Fibroblast of lung (primary cell): ENCODE data around the gene ITPR2. TPM values are rescaled to one million over a fixed set of nuclear protein-coding genes. Genes with fewer than 3 reads are reported as not detected.
A peak's percentile ranks its signal among the peaks of the same experiment; 100 is the strongest.

Experiments
- DNase-seq, 2 donors: peaks; one replicate each; pipeline versions ENCODE4 v3.0.0 to v3.0.0-alpha.2; 2010; ENCODE audit warnings: low read depth in 2 of 2
- H2AFZ ChIP-seq: 2 replicates; pipeline ENCODE4 v1.5.1; 2012; ENCODE audit warnings: low read length, control low read depth, inconsistent platforms
- H3K27ac ChIP-seq: 2 replicates; pipeline ENCODE4 v1.5.1; 2011; ENCODE audit warnings: low read length, control low read depth; ENCODE audit not compliant: insufficient read depth
- H3K27me3 ChIP-seq: 2 replicates; pipeline ENCODE4 v1.5.1; 2011; ENCODE audit warnings: mild to moderate bottlenecking, low read length; ENCODE audit not compliant: control insufficient read depth, insufficient read depth
- H3K36me3 ChIP-seq: 2 replicates; pipeline ENCODE4 v1.5.1; 2011; ENCODE audit warnings: low read length; ENCODE audit not compliant: control insufficient read depth, insufficient read depth
- H3K4me1 ChIP-seq: 2 replicates; pipeline ENCODE4 v1.5.1; 2011; ENCODE audit warnings: low read length; ENCODE audit not compliant: control insufficient read depth, insufficient read depth; ENCODE audit errors: extremely low read depth
- H3K4me2 ChIP-seq: 2 replicates; pipeline ENCODE4 v1.5.1; 2011; ENCODE audit warnings: low read length, control low read depth; ENCODE audit not compliant: insufficient read depth; ENCODE audit errors: extremely low read depth
- H3K4me3 ChIP-seq, 4 experiments: fragments of 200-600 bp in 1 of 4; sonication (generic) in 1 of 4; replicated peaks in 1 of 4; 2 replicates each; pipeline ENCODE4 v1.5.1; 2011 to 2016; ENCODE audit warnings: low read length in 4 of 4, low read depth in 3 of 4, mild to moderate bottlenecking in 3 of 4, control low read depth in 2 of 4, inconsistent platforms in 1 of 4, mixed read lengths in 1 of 4; ENCODE audit not compliant: insufficient read depth in 1 of 4; ENCODE audit errors: control extremely low read depth in 1 of 4
- H3K79me2 ChIP-seq: 2 replicates; pipeline ENCODE4 v1.5.1; 2012; ENCODE audit warnings: mild to moderate bottlenecking, low read length, inconsistent platforms; ENCODE audit not compliant: control insufficient read depth, insufficient read depth
- H3K9ac ChIP-seq: 2 replicates; pipeline ENCODE4 v1.5.1; 2011; ENCODE audit warnings: mild to moderate bottlenecking, low read length, control low read depth; ENCODE audit not compliant: insufficient read depth
- H3K9me3 ChIP-seq: 2 replicates; pipeline ENCODE4 v1.5.1; 2012; ENCODE audit warnings: low read depth, low read length; ENCODE audit not compliant: control insufficient read depth, insufficient read depth
- H4K20me1 ChIP-seq: 2 replicates; pipeline ENCODE4 v1.5.1; 2011; ENCODE audit warnings: low read length; ENCODE audit not compliant: control insufficient read depth, insufficient read depth; ENCODE audit errors: extremely low read depth
- CTCF ChIP-seq, 2 donors: IDR thresholded peaks in 1 of 2; conservative IDR thresholded peaks in 1 of 2; 1 replicate in 1 of 2; 2 replicates in 1 of 2; pipeline ENCODE4 v1.5.1; 2011 to 2012; ENCODE audit warnings: low read length in 2 of 2, control low read depth in 1 of 2, inconsistent platforms in 1 of 2, low read depth in 1 of 2, mild to moderate bottlenecking in 1 of 2
- EZH2 ChIP-seq: IDR thresholded peaks from 2 replicates; pipeline ENCODE4 v1.5.1; 2012; ENCODE audit warnings: low read length, control low read depth, mild to moderate bottlenecking; ENCODE audit errors: missing control alignments
- polyA plus RNA-seq, 2 donors: library from polyadenylated mRNA; depleted of rRNA in 1 of 2; stranded (reverse) in 1 of 2; unstranded in 1 of 2; fragments of >200 nt; gene quantifications; 2 replicates each; pipeline ENCODE4 v1.2.1, GENCODE V29; 2011 to 2012; ENCODE audit warnings: missing spikeins in 1 of 2
- total RNA-seq: library from RNA; depleted of rRNA; stranded (reverse); fragments of >200 nt; gene quantifications from 2 replicates; pipeline ENCODE4 v1.2.1, GENCODE V29; 2014

ITPR2 gene
- total and polyA plus RNA-seq, 2 donors (not counting 1 experiment from before 2014, with no cell fraction given) = 5.1 to 24.6 TPM

- H3K4me3 ChIP-seq = no peak overlapping the region
- no peak overlapping the region for H2AFZ ChIP-seq
- no peaks in the 10 kb centered on the region for H3K79me2 ChIP-seq
- no peaks in the 10 kb centered on the region for H4K20me1 ChIP-seq
- H3K9me3 ChIP-seq = no peaks in the 10 kb centered on the region
- peak; percentile 32 to 58 for DNase-seq
- no peak overlapping the region for H3K9ac ChIP-seq
- H3K36me3 ChIP-seq = no peaks in the 10 kb centered on the region
- no peaks in the 10 kb centered on the region for H3K27me3 ChIP-seq
- peaks cover 5% of the 10 kb centered on the region for H3K4me1 ChIP-seq
- H3K27ac ChIP-seq = no peak overlapping the region
- no peak overlapping the region for H3K4me2 ChIP-seq
- no peak for TF ChIP-seq EZH2
- no peak for TF ChIP-seq CTCF (conservative IDR thresholded peaks at IDR 0.05 in 1 of 2, IDR thresholded peaks at IDR 0.05 in 1 of 2; ENCODE audit: low read depth in 1 of 2, low read length in 2 of 2)
Observed at GRCh38 chr12:26823390-26823789, 9.6 kb downstream of the ITPR2 start.

DNA sequence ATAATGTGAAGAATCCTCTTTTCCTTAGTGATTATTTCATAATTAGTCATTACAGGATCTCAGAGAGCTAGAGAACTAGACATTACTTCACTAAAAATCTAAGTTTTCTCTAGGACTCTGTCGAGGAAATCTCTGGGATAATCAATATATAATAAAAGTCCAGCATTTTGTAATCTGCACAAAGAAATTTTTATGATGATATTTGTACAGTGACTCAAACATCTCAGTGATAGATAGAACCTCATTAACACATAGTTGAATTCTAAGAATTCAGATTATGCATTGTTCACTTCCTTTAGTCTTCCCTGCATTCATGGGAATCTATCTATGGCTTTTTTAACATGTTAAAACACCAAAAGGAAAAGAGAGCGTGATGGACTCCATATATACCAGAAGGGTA, 11.0 kb downstream of the ITPR2 start:
- Histone ChIP-seq H3K79me2 (no peaks in the 10 kb centered on the region), H3K27ac (no peak overlapping the region), H3K36me3 (no peaks in the 10 kb centered on the region), H3K27me3 (no peaks in the 10 kb centered on the region), H3K4me3 (no peak overlapping the region), H2AFZ (no peak overlapping the region), H3K9ac (no peak overlapping the region), H3K9me3 (no peaks in the 10 kb centered on the region), H4K20me1 (no peaks in the 10 kb centered on the region), H3K4me2 (peak overlapping the region; percentile 66), H3K4me1 (peaks cover 5% of the 10 kb centered on the region)
- TF ChIP-seq CTCF (conservative IDR thresholded peaks at IDR 0.05 in 1 of 2, IDR thresholded peaks at IDR 0.05 in 1 of 2; ENCODE audit: low read depth in 1 of 2, low read length in 2 of 2) = no peak
- TF ChIP-seq EZH2 = no peak
- peak in 1 of 2 donors; percentile 53 for DNase-seq

DNA sequence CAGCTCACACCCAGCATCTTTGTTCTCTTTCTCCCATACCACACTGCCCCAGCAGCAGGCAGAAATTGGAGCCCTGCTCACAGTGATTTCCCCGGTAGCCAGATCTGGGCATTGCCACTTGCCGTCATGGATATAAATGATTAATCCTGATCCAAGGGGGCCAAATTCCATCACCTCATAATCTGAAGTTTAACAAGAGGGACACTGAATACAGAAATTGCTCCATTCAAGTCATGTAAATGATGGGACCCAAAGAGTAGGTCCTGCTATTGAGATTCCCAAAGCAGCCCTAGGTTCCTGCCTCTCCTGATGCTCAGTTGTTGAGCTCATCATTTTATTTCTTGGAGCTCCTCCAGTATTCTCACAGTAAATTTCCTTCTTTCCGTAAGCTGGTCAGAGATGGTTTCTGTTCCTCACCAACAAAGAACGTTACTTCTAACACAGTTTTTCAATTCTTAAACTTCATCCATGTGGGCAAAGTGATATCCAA, 11.7 kb downstream of the ITPR2 start:
- DNase-seq = peak; percentile 18 to 66
- Histone ChIP-seq H3K36me3 (no peaks in the 10 kb centered on the region), H4K20me1 (no peaks in the 10 kb centered on the region), H3K79me2 (no peaks in the 10 kb centered on the region), H3K4me2 (peak overlapping the region; percentile 66), H3K9ac (no peak overlapping the region), H3K27ac (no peak overlapping the region), H3K9me3 (no peaks in the 10 kb centered on the region), H3K27me3 (no peaks in the 10 kb centered on the region), H2AFZ (peak overlapping the region; percentile 27), H3K4me1 (peaks cover 5% of the 10 kb centered on the region), H3K4me3 (no peak overlapping the region)
- TF ChIP-seq CTCF (conservative IDR thresholded peaks at IDR 0.05 in 1 of 2, IDR thresholded peaks at IDR 0.05 in 1 of 2; ENCODE audit: low read depth in 1 of 2, low read length in 2 of 2) (no peak), EZH2 (no peak)
